ENCODE measurements around the gene DNAJB11. TPM values are rescaled to one million over a fixed set of nuclear protein-coding genes. Genes with fewer than 3 reads are reported as not detected.

The DNAJB11 gene
- total RNA-seq, 1 experiment from 2014 or later = 54.3 TPM

DNA sequence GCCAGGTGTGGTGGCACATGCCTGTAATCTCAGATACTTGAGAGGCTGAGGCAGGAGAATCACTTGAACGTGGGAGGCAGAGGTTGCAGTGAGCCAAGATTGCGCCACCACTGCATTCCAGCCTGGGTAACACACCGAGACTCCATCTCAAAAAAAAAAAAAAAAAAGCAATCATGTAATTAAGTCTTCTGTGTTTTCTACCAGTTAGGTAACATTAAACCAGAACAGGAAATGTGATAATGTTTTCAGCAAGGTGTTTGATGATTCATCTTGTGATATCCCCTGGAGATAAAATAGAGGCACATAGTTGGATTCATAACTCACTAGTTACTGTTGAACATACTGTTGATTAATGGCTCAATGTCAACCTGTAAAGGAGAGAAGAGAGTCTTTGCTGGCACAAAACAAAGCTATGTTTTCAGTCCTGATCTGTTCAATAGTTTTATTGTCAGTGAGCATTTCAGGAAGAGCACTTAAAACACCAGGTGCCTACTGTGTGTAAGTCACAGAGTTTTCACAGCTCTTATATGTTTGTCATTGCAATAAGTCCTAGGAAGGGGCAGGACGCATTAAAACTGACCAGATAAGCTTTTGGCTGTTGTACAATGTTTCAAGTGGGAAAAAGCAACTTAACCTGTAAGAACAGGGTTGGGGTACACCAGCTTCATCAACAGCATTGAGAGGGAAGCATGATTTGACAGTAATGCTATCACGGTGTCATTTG is 19.5 kb downstream of the DNAJB11 start:
- peak overlapping the region; percentile 57 for H3K4me2 ChIP-seq (ENCODE audit: low read length)
- H3K9me2 ChIP-seq (ENCODE audit: insufficient read depth) = no peaks in the 10 kb centered on the region
- H3K27me3 ChIP-seq (ENCODE audit: insufficient read depth, low read length) = no peaks in the 10 kb centered on the region
- peak; percentile 48 for ATAC-seq
- peaks cover 7 to 8% of the 10 kb centered on the region in 2 experiments; a peak in 2 of 4 replicates for H3K36me3 ChIP-seq (ENCODE audit: control insufficient read depth in 1 of 2, insufficient read depth in 2 of 2, low read length in 2 of 2)
- no peaks in the 10 kb centered on the region for H3K79me2 ChIP-seq (ENCODE audit: insufficient read depth, low read length)
- peak; percentile 34 for DNase-seq (ENCODE audit: low read depth, low spot score)
- no peak overlapping the region for H2AFZ ChIP-seq (ENCODE audit: low read depth, low read length, poor library complexity, severe bottlenecking)
- CTCF ChIA-PET = interaction anchor here (0.6 to 3.0 kb wide), 10 partner anchors 11 to 259 kb away, joined by 3 to 14 read pairs (median 4); partner anchors contain the start of gene DNAJB11
- RAD21 ChIA-PET (ENCODE audit: low non-redundant PET in 1 of 2, low total read pairs in 2 of 2, uncharacterized antibody in 2 of 2, unreplicated experiment in 2 of 2) = interaction anchor here in 1 of 2 experiments (0.9 kb wide), 1 partner anchor 231 kb away, joined by 3 read pairs; no protein-coding TSS in a partner anchor
- intact Hi-C loops (cut with micrococcal nuclease) = loop anchor here (10.0 kb wide), 1 partner anchor 235 kb away; no protein-coding TSS in a partner anchor
- POLR2A ChIA-PET = interaction anchor here (1.3 to 2.8 kb wide), 2 partner anchors 20 to 194 kb away, joined by 3 to 9 read pairs; partner anchors contain the start of gene DNAJB11
- H3K4me1 ChIP-seq (ENCODE audit: control insufficient read depth in 1 of 2, insufficient read depth in 2 of 2, low read length in 2 of 2) = peaks cover 16 to 24% of the 10 kb centered on the region in 2 experiments
- no TSS peak for BruUV-seq (replicated peaks)
- H3K4me3 ChIP-seq (replicated peaks in 1 of 2; ENCODE audit: low read depth in 1 of 2, low read length in 2 of 2) = peak overlapping the region in 1 of 2 experiments; percentile 17; a peak in 1 of 4 replicates
- no peaks in the 10 kb centered on the region for H3K9me3 ChIP-seq (ENCODE audit: control insufficient read depth in 1 of 2, insufficient read depth in 1 of 2, low read depth in 1 of 2, low read length in 2 of 2)
- H4K20me1 ChIP-seq (ENCODE audit: insufficient read depth) = no peaks in the 10 kb centered on the region
- no peak overlapping the region for H3K9ac ChIP-seq (ENCODE audit: low read length)
- H3K27ac ChIP-seq (ENCODE audit: low read depth, low read length) = 0 out of 2 replicates have a peak overlapping the region, but pooled peaks have one; percentile 8
- TF ChIP-seq TCF7L2 (IDR thresholded peaks at IDR 0.05; ENCODE audit: borderline replicate concordance, extremely low read depth, insufficient read depth, insufficient read length) = no peak
- TF ChIP-seq, protein P1, sequence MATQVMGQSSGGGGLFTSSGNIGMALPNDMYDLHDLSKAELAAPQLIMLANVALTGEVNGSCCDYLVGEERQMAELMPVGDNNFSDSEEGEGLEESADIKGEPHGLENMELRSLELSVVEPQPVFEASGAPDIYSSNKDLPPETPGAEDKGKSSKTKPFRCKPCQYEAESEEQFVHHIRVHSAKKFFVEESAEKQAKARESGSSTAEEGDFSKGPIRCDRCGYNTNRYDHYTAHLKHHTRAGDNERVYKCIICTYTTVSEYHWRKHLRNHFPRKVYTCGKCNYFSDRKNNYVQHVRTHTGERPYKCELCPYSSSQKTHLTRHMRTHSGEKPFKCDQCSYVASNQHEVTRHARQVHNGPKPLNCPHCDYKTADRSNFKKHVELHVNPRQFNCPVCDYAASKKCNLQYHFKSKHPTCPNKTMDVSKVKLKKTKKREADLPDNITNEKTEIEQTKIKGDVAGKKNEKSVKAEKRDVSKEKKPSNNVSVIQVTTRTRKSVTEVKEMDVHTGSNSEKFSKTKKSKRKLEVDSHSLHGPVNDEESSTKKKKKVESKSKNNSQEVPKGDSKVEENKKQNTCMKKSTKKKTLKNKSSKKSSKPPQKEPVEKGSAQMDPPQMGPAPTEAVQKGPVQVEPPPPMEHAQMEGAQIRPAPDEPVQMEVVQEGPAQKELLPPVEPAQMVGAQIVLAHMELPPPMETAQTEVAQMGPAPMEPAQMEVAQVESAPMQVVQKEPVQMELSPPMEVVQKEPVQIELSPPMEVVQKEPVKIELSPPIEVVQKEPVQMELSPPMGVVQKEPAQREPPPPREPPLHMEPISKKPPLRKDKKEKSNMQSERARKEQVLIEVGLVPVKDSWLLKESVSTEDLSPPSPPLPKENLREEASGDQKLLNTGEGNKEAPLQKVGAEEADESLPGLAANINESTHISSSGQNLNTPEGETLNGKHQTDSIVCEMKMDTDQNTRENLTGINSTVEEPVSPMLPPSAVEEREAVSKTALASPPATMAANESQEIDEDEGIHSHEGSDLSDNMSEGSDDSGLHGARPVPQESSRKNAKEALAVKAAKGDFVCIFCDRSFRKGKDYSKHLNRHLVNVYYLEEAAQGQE (IDR thresholded peaks at IDR 0.05; ENCODE audit: low read depth) = no peak
- no peak for TF ChIP-seq YY1 (IDR thresholded peaks at IDR 0.05; ENCODE audit: extremely low read depth, insufficient replicate concordance, low read depth, low read length)
- TF ChIP-seq ZNF274 (IDR thresholded peaks at IDR 0.05; ENCODE audit: low read depth, low read length) = no peak
- TF ChIP-seq ZFX (IDR thresholded peaks at IDR 0.05) = no peak
- TF ChIP-seq EZH2phosphoT487 (IDR thresholded peaks at IDR 0.05; ENCODE audit: borderline replicate concordance) = no peak
- 0 out of 2 replicates have a peak, but pooled peaks have one; percentile 29 for TF ChIP-seq SRF (IDR thresholded peaks at IDR 0.05; ENCODE audit: low read depth)
- TF ChIP-seq POLR2A (IDR thresholded peaks at IDR 0.05; ENCODE audit: borderline replicate concordance, extremely low read depth, insufficient read depth, insufficient read length) = no peak
- no peak; the same call in 1 of the 2 replicates for TF ChIP-seq ATF3 (IDR thresholded peaks at IDR 0.05)
- TF ChIP-seq ZBTB33 (IDR thresholded peaks at IDR 0.05; ENCODE audit: extremely low read depth, insufficient replicate concordance, low read length) = no peak
- TF ChIP-seq, protein P2, sequence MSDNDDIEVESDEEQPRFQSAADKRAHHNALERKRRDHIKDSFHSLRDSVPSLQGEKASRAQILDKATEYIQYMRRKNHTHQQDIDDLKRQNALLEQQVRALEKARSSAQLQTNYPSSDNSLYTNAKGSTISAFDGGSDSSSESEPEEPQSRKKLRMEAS (IDR thresholded peaks at IDR 0.05) = peak; percentile 50
- TF ChIP-seq ELF1 (IDR thresholded peaks at IDR 0.05; ENCODE audit: borderline replicate concordance, low read depth) = no peak
- TF ChIP-seq CEBPB (IDR thresholded peaks at IDR 0.05; ENCODE audit: low read depth) = peak; percentile 94
- TF ChIP-seq EGR1 (IDR thresholded peaks at IDR 0.05; ENCODE audit: low read depth) = peak; percentile 54
- TF ChIP-seq CTCF (IDR thresholded peaks at IDR 0.05 in 2 of 3, conservative IDR thresholded peaks at IDR 0.05 in 1 of 3; ENCODE audit: borderline replicate concordance in 1 of 3, insufficient read depth in 1 of 3, low read depth in 2 of 3, low read length in 2 of 3) = no peak
- peak; percentile 19; the same call in 1 of the 2 replicates for TF ChIP-seq CBX3 (IDR thresholded peaks at IDR 0.05; ENCODE audit: low read depth)
- TF ChIP-seq JUND (IDR thresholded peaks at IDR 0.05) = peak; percentile 66
- peak; percentile 64 for TF ChIP-seq SP1 (IDR thresholded peaks at IDR 0.05; ENCODE audit: low read depth)

All from HCT116 (cell line).